WTC11 (cell line): ENCODE measurements around the gene GSK3B. TPM values are rescaled to one million over a fixed set of nuclear protein-coding genes. Genes with fewer than 3 reads are reported as not detected.

ENCODE experiments used
- ATAC-seq: fragments of 200-7000 bp; cut with Tn5 transposase; 2 replicates; pipeline ENCODE4 v1.10.0; 2021; ENCODE audit warnings: mild to moderate bottlenecking, moderate library complexity
- CTCF ChIA-PET: fragments of 300-600 bp; sonication (Branson Sonifier 250); formaldehyde crosslinking; loops from one replicate; lab custom pipeline; 2021; ENCODE audit warnings: antibody characterized with exemption; lab: Charles Lee
- POLR2A ChIA-PET: fragments of 350-600 bp; sonication (Branson Sonifier 250); formaldehyde crosslinking; loops from one replicate; lab custom pipeline; 2021; ENCODE audit warnings: antibody characterized with exemption; lab: Charles Lee
- DNase-seq: peaks from one replicate; pipeline ENCODE4 v3.0.0; 2021; ENCODE audit warnings: low spot score
- H3K27ac Mint-ChIP-seq: 2 replicates; pipeline ENCODE4 v1.8.0; 2021; ENCODE audit warnings: mixed read lengths
- H3K27me3 Mint-ChIP-seq: 2 replicates; pipeline ENCODE4 v1.8.0; 2021; ENCODE audit warnings: low read depth, mild to moderate bottlenecking, moderate library complexity, mixed read lengths
- H3K36me3 Mint-ChIP-seq: 2 replicates; pipeline ENCODE4 v1.8.0; 2021; ENCODE audit warnings: mixed read lengths
- H3K4me1 Mint-ChIP-seq: 2 replicates; pipeline ENCODE4 v1.8.0; 2022; ENCODE audit warnings: mixed read lengths
- H3K4me3 Mint-ChIP-seq: 2 replicates; pipeline ENCODE4 v1.8.0; 2021; ENCODE audit warnings: mild to moderate bottlenecking, moderate library complexity, mixed read lengths
- H3K9me3 Mint-ChIP-seq: 2 replicates; pipeline ENCODE4 v1.8.0; 2021; ENCODE audit warnings: mixed read lengths
- CREM ChIP-seq: sonication (generic); formaldehyde crosslinking; IDR thresholded peaks from 2 replicates; pipeline ENCODE4 v1.8.1; 2022; ENCODE audit warnings: mild to moderate bottlenecking, missing genetic modification reagents, moderate library complexity
- GRHL2 ChIP-seq: fragments of 250-450 bp; sonication (Bioruptor Pico); IDR thresholded peaks from 2 replicates; pipeline ENCODE4 v1.8.0; 2022; ENCODE audit warnings: mild to moderate bottlenecking, moderate library complexity; ENCODE audit not compliant: insufficient replicate concordance, severe bottlenecking
- GTF2I ChIP-seq: fragments of 250-450 bp; sonication (Bioruptor Pico); conservative IDR thresholded peaks from 2 replicates; pipeline ENCODE4 v1.4.0; 2021; ENCODE audit warnings: mild to moderate bottlenecking
- JUN ChIP-seq: sonication (generic); formaldehyde crosslinking; IDR thresholded peaks from 2 replicates; pipeline ENCODE4 v1.8.0; 2023; ENCODE audit warnings: mild to moderate bottlenecking, missing genetic modification reagents
- NFATC4 ChIP-seq: fragments of 250-450 bp; sonication (Bioruptor Pico); IDR thresholded peaks from 2 replicates; pipeline ENCODE4 v1.9.0; 2021; ENCODE audit warnings: mild to moderate bottlenecking
- NR1H2 ChIP-seq: sonication (generic); formaldehyde crosslinking; IDR thresholded peaks from 2 replicates; pipeline ENCODE4 v1.9.0; 2021; ENCODE audit warnings: mild to moderate bottlenecking, moderate library complexity, missing genetic modification reagents
- OVOL2 ChIP-seq: fragments of 250-450 bp; sonication (Bioruptor Pico); IDR thresholded peaks from 2 replicates; pipeline ENCODE4 v1.9.0; 2021; ENCODE audit warnings: mild to moderate bottlenecking, borderline replicate concordance
- SMAD3 ChIP-seq: sonication (generic); formaldehyde crosslinking; IDR thresholded peaks from 2 replicates; pipeline ENCODE4 v1.8.0; 2022; ENCODE audit warnings: missing genetic modification reagents, mild to moderate bottlenecking, borderline replicate concordance
- TEAD1 ChIP-seq: sonication (generic); formaldehyde crosslinking; IDR thresholded peaks from 2 replicates; pipeline ENCODE4 v1.8.0; 2022; ENCODE audit warnings: mild to moderate bottlenecking, missing genetic modification reagents
- ZNF121 ChIP-seq: sonication (generic); formaldehyde crosslinking; IDR thresholded peaks from 2 replicates; pipeline ENCODE4 v1.8.0; 2023; ENCODE audit warnings: missing genetic modification reagents
- total RNA-seq: library from RNA; stranded (reverse); gene quantifications from 3 replicates; pipeline ENCODE4 v1.2.3, GENCODE V29; 2021
- TF ChIP-seq, protein P1 (sequence below): sonication (generic); formaldehyde crosslinking; conservative IDR thresholded peaks from 2 replicates; pipeline ENCODE4 v1.8.1; 2023; ENCODE audit warnings: mild to moderate bottlenecking, low read depth, missing genetic modification reagents, moderate library complexity
- TF ChIP-seq, protein P2 (sequence below): sonication (generic); formaldehyde crosslinking; IDR thresholded peaks from 2 replicates; pipeline ENCODE4 v1.8.0; 2022; ENCODE audit warnings: mild to moderate bottlenecking, missing genetic modification reagents
- TF ChIP-seq, protein P3 (sequence below): fragments of 250-450 bp; sonication (Bioruptor Pico); IDR thresholded peaks from 2 replicates; pipeline ENCODE4 v2.1.2; 2022; ENCODE audit warnings: mild to moderate bottlenecking, moderate library complexity
- TF ChIP-seq, protein P4 (sequence below): sonication (generic); formaldehyde crosslinking; IDR thresholded peaks from 2 replicates; pipeline ENCODE4 v1.8.1; 2023; ENCODE audit warnings: mild to moderate bottlenecking, missing genetic modification reagents, moderate library complexity
- TF ChIP-seq, protein P5 (sequence below): fragments of 200-600 bp; IDR thresholded peaks from 2 replicates; pipeline ENCODE4 v1.8.0; 2022; ENCODE audit warnings: antibody characterized with exemption
- TF ChIP-seq, protein P6 (sequence below): sonication (generic); formaldehyde crosslinking; IDR thresholded peaks from 2 replicates; pipeline ENCODE4 v1.8.0; 2023; ENCODE audit warnings: mild to moderate bottlenecking, missing genetic modification reagents
- TF ChIP-seq, protein P7 (sequence below): sonication (generic); formaldehyde crosslinking; IDR thresholded peaks from 2 replicates; pipeline ENCODE4 v1.8.1; 2022; ENCODE audit warnings: low read depth, missing genetic modification reagents, borderline replicate concordance
- TF ChIP-seq, protein P8 (sequence below): sonication (generic); formaldehyde crosslinking; IDR thresholded peaks from 2 replicates; pipeline ENCODE4 v1.8.1; 2023; ENCODE audit warnings: mild to moderate bottlenecking, missing genetic modification reagents
- TF ChIP-seq, protein P9 (sequence below): fragments of 250-450 bp; sonication (Bioruptor Pico); conservative IDR thresholded peaks from 2 replicates; pipeline ENCODE4 v1.9.0; 2021; ENCODE audit warnings: mild to moderate bottlenecking

Gene GSK3B
- total RNA-seq, 1 experiment from 2014 or later: 48.9 TPM

DNA sequence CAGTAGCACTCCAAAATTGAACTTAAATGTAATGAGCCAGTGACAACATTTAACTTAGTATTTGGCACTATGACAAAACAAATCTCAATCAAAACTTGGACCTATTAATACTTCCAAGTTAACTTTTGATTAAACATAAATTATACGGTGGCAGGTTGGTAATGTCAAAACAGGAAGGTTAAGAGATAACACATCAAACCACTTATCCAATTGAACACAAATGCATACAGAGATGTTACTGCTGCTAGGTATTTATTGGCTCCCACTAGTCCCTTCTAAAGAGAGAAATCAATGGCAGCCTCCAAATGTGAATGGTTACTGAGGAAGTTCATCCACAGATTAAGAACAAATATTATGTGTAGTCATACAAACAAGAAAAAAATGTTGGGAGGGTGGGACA lies 1.8 kb downstream of the GSK3B start (continued):
- TF ChIP-seq, protein P1, sequence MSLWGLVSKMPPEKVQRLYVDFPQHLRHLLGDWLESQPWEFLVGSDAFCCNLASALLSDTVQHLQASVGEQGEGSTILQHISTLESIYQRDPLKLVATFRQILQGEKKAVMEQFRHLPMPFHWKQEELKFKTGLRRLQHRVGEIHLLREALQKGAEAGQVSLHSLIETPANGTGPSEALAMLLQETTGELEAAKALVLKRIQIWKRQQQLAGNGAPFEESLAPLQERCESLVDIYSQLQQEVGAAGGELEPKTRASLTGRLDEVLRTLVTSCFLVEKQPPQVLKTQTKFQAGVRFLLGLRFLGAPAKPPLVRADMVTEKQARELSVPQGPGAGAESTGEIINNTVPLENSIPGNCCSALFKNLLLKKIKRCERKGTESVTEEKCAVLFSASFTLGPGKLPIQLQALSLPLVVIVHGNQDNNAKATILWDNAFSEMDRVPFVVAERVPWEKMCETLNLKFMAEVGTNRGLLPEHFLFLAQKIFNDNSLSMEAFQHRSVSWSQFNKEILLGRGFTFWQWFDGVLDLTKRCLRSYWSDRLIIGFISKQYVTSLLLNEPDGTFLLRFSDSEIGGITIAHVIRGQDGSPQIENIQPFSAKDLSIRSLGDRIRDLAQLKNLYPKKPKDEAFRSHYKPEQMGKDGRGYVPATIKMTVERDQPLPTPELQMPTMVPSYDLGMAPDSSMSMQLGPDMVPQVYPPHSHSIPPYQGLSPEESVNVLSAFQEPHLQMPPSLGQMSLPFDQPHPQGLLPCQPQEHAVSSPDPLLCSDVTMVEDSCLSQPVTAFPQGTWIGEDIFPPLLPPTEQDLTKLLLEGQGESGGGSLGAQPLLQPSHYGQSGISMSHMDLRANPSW (CRISPR knock-in tag): no peak
- TF ChIP-seq, protein P2, sequence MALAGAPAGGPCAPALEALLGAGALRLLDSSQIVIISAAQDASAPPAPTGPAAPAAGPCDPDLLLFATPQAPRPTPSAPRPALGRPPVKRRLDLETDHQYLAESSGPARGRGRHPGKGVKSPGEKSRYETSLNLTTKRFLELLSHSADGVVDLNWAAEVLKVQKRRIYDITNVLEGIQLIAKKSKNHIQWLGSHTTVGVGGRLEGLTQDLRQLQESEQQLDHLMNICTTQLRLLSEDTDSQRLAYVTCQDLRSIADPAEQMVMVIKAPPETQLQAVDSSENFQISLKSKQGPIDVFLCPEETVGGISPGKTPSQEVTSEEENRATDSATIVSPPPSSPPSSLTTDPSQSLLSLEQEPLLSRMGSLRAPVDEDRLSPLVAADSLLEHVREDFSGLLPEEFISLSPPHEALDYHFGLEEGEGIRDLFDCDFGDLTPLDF: no peak
- TF ChIP-seq, protein P3, sequence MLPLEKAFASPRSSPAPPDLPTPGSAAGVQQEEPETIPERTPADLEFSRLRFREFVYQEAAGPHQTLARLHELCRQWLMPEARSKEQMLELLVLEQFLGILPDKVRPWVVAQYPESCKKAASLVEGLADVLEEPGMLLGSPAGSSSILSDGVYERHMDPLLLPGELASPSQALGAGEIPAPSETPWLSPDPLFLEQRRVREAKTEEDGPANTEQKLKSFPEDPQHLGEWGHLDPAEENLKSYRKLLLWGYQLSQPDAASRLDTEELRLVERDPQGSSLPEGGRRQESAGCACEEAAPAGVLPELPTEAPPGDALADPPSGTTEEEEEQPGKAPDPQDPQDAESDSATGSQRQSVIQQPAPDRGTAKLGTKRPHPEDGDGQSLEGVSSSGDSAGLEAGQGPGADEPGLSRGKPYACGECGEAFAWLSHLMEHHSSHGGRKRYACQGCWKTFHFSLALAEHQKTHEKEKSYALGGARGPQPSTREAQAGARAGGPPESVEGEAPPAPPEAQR: no peak
- TF ChIP-seq, protein P4, sequence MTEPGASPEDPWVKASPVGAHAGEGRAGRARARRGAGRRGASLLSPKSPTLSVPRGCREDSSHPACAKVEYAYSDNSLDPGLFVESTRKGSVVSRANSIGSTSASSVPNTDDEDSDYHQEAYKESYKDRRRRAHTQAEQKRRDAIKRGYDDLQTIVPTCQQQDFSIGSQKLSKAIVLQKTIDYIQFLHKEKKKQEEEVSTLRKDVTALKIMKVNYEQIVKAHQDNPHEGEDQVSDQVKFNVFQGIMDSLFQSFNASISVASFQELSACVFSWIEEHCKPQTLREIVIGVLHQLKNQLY: no peak
- no peak for TF ChIP-seq JUN (CRISPR knock-in tag)
- TF ChIP-seq, protein P5, sequence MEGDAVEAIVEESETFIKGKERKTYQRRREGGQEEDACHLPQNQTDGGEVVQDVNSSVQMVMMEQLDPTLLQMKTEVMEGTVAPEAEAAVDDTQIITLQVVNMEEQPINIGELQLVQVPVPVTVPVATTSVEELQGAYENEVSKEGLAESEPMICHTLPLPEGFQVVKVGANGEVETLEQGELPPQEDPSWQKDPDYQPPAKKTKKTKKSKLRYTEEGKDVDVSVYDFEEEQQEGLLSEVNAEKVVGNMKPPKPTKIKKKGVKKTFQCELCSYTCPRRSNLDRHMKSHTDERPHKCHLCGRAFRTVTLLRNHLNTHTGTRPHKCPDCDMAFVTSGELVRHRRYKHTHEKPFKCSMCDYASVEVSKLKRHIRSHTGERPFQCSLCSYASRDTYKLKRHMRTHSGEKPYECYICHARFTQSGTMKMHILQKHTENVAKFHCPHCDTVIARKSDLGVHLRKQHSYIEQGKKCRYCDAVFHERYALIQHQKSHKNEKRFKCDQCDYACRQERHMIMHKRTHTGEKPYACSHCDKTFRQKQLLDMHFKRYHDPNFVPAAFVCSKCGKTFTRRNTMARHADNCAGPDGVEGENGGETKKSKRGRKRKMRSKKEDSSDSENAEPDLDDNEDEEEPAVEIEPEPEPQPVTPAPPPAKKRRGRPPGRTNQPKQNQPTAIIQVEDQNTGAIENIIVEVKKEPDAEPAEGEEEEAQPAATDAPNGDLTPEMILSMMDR: no peak
- TF ChIP-seq NFATC4 (CRISPR knock-in tag): no peak

DNA sequence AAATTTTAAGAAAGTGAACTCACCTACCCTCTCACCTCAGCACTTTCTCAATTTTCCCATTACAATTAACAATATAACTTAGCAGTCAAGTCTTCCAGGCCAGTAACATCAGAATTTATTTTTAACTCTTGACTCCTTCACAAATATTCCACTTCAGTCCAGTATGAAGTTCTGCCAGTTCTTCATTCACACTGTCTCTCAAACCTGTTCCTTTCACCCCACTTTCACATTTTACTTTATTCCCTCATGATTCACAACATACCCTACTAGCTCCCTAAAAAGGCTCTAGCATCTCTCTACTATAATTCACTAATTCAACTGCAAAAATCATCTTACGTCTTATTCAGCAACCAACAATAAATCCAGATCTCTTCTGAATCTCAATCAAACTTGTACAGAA lies 3.8 kb downstream of the GSK3B start:
- DNase-seq (no peak), ATAC-seq (no peak)
- Mint-ChIP-seq H3K36me3 (peaks cover 6% of the 10 kb centered on the region; the same call in 1 of the 2 replicates), H3K27me3 (no peaks in the 10 kb centered on the region), H3K9me3 (no peaks in the 10 kb centered on the region), H3K4me1 (peaks cover 18% of the 10 kb centered on the region), H3K4me3 (no peak overlapping the region), H3K27ac (no peak overlapping the region)
- TF ChIP-seq ZNF121 (CRISPR knock-in tag) (no peak), CREM (CRISPR knock-in tag) (no peak), GRHL2 (CRISPR knock-in tag) (no peak), SMAD3 (CRISPR knock-in tag) (no peak), NR1H2 (CRISPR knock-in tag) (no peak), OVOL2 (CRISPR knock-in tag) (no peak), TEAD1 (no peak), GTF2I (CRISPR knock-in tag) (no peak)
- TF ChIP-seq, protein P6, sequence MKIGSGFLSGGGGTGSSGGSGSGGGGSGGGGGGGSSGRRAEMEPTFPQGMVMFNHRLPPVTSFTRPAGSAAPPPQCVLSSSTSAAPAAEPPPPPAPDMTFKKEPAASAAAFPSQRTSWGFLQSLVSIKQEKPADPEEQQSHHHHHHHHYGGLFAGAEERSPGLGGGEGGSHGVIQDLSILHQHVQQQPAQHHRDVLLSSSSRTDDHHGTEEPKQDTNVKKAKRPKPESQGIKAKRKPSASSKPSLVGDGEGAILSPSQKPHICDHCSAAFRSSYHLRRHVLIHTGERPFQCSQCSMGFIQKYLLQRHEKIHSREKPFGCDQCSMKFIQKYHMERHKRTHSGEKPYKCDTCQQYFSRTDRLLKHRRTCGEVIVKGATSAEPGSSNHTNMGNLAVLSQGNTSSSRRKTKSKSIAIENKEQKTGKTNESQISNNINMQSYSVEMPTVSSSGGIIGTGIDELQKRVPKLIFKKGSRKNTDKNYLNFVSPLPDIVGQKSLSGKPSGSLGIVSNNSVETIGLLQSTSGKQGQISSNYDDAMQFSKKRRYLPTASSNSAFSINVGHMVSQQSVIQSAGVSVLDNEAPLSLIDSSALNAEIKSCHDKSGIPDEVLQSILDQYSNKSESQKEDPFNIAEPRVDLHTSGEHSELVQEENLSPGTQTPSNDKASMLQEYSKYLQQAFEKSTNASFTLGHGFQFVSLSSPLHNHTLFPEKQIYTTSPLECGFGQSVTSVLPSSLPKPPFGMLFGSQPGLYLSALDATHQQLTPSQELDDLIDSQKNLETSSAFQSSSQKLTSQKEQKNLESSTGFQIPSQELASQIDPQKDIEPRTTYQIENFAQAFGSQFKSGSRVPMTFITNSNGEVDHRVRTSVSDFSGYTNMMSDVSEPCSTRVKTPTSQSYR (CRISPR knock-in tag): no peak
- TF ChIP-seq, protein P7, sequence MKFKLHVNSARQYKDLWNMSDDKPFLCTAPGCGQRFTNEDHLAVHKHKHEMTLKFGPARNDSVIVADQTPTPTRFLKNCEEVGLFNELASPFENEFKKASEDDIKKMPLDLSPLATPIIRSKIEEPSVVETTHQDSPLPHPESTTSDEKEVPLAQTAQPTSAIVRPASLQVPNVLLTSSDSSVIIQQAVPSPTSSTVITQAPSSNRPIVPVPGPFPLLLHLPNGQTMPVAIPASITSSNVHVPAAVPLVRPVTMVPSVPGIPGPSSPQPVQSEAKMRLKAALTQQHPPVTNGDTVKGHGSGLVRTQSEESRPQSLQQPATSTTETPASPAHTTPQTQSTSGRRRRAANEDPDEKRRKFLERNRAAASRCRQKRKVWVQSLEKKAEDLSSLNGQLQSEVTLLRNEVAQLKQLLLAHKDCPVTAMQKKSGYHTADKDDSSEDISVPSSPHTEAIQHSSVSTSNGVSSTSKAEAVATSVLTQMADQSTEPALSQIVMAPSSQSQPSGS: no peak
- TF ChIP-seq, protein P4: no peak
- TF ChIP-seq, protein P8, sequence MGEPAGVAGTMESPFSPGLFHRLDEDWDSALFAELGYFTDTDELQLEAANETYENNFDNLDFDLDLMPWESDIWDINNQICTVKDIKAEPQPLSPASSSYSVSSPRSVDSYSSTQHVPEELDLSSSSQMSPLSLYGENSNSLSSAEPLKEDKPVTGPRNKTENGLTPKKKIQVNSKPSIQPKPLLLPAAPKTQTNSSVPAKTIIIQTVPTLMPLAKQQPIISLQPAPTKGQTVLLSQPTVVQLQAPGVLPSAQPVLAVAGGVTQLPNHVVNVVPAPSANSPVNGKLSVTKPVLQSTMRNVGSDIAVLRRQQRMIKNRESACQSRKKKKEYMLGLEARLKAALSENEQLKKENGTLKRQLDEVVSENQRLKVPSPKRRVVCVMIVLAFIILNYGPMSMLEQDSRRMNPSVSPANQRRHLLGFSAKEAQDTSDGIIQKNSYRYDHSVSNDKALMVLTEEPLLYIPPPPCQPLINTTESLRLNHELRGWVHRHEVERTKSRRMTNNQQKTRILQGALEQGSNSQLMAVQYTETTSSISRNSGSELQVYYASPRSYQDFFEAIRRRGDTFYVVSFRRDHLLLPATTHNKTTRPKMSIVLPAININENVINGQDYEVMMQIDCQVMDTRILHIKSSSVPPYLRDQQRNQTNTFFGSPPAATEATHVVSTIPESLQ (CRISPR knock-in tag): no peak
- TF ChIP-seq, protein P9, sequence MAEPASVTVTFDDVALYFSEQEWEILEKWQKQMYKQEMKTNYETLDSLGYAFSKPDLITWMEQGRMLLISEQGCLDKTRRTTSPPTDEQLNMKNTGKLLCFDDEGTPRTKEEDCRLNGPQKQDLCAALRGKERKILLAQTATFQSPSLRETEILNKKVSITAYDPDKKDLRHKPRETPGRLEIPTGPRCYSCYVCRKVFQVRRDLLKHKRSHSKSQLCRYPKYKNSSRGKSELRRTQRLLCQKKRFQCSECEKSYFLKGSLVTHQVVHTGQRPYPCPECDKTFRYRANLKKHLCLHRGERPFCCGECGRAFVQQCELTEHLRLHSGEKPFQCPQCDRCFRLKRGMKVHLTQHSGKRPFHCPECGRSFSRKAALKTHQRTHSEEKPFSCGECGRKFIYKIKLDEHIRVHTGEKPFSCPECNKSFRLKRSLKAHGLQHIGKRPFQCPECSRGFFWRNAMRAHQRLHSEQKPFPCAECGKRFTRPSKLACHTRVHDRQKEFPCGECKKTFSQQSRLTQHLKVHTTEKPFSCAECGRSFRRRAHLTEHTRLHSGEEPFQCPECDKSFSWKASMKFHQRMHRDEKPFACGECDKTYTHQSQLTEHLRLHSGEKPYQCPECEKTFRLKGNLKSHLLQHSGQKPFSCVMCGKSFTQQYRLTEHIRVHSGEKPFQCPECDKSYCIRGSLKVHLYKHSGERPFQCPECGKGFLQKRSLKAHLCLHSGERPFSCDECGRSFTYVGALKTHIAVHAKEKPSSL (CRISPR knock-in tag): no peak
- POLR2A ChIA-PET: no interaction called here
- CTCF ChIA-PET: no interaction called here
